ENCODE measurements around the gene MMP23B. TPM values are rescaled to one million over a fixed set of nuclear protein-coding genes. Genes with fewer than 3 reads are reported as not detected.
A peak's percentile ranks its signal among the peaks of the same experiment; 100 is the strongest.

Gene MMP23B
- polyA plus RNA-seq, 2 of the 4 experiments (the other 2 are of a cell fraction): 1.0 TPM; not detected in 1

GRCh38 chr1:1602304-1602967, 29.5 kb upstream of the MMP23B start:
- TF ChIP-seq RCOR1 (IDR thresholded peaks at IDR 0.05; ENCODE audit: low read depth, low read length): no peak
- TF ChIP-seq, protein P1, sequence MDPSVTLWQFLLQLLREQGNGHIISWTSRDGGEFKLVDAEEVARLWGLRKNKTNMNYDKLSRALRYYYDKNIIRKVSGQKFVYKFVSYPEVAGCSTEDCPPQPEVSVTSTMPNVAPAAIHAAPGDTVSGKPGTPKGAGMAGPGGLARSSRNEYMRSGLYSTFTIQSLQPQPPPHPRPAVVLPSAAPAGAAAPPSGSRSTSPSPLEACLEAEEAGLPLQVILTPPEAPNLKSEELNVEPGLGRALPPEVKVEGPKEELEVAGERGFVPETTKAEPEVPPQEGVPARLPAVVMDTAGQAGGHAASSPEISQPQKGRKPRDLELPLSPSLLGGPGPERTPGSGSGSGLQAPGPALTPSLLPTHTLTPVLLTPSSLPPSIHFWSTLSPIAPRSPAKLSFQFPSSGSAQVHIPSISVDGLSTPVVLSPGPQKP (IDR thresholded peaks at IDR 0.05; ENCODE audit: low read depth, low read length): no peak
- TF ChIP-seq, protein P2, sequence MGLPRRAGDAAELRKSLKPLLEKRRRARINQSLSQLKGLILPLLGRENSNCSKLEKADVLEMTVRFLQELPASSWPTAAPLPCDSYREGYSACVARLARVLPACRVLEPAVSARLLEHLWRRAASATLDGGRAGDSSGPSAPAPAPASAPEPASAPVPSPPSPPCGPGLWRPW (IDR thresholded peaks at IDR 0.05): no peak
- TF ChIP-seq ZFP36 (IDR thresholded peaks at IDR 0.05; ENCODE audit: borderline replicate concordance, partially characterized antibody): no peak
- TF ChIP-seq, protein P3, sequence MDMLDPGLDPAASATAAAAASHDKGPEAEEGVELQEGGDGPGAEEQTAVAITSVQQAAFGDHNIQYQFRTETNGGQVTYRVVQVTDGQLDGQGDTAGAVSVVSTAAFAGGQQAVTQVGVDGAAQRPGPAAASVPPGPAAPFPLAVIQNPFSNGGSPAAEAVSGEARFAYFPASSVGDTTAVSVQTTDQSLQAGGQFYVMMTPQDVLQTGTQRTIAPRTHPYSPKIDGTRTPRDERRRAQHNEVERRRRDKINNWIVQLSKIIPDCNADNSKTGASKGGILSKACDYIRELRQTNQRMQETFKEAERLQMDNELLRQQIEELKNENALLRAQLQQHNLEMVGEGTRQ (IDR thresholded peaks at IDR 0.05): no peak
- no peak for TF ChIP-seq JUNB (IDR thresholded peaks at IDR 0.05)
- no peak for TF ChIP-seq CHD2 (IDR thresholded peaks at IDR 0.05; ENCODE audit: low read length, partially characterized antibody)
- TF ChIP-seq FOSL2 (IDR thresholded peaks at IDR 0.05): no peak
- TF ChIP-seq FOSL2 (CRISPR knock-in tag; IDR thresholded peaks at IDR 0.05): no peak
- no peak for TF ChIP-seq HOXB13 (CRISPR knock-in tag; IDR thresholded peaks at IDR 0.05; ENCODE audit: low read depth)
- TF ChIP-seq SREBF2 (IDR thresholded peaks at IDR 0.05): no peak
- no peak for TF ChIP-seq MYC (IDR thresholded peaks at IDR 0.05; ENCODE audit: borderline replicate concordance, low read length)
- TF ChIP-seq PBX3 (IDR thresholded peaks at IDR 0.05): no peak
- no peak for TF ChIP-seq NPAS2 (CRISPR knock-in tag; IDR thresholded peaks at IDR 0.05; ENCODE audit: borderline replicate concordance)
- no peak for TF ChIP-seq HOXB5 (CRISPR knock-in tag; IDR thresholded peaks at IDR 0.05)
- no peak for TF ChIP-seq KDM1A (IDR thresholded peaks at IDR 0.05; ENCODE audit: low read depth)
- no peak for TF ChIP-seq KDM5A (IDR thresholded peaks at IDR 0.05)
- no peak for TF ChIP-seq EHF (CRISPR knock-in tag; IDR thresholded peaks at IDR 0.05)
- no peak for TF ChIP-seq ZC3H11A (IDR thresholded peaks at IDR 0.05)
- H3K4me2 ChIP-seq: no peak overlapping the region
- no peak for FAIRE-seq
- H3K9me3 ChIP-seq: no peaks in the 10 kb centered on the region
- no peak overlapping the region for H3K4me3 ChIP-seq
- 54% methylated on average over 17 of the region's 18 CpGs for WGBS (ENCODE audit: missing lambda C conversion rate)
- no peak overlapping the region for H3K27ac ChIP-seq
- no peak for ATAC-seq
- ChIA-PET CTCF (interaction anchor here (0.9 kb wide), 1 partner anchor 10 kb away, joined by 3 read pairs; no protein-coding TSS in a partner anchor), POLR2A (interaction anchor here (0.6 to 0.8 kb wide), 2 partner anchors 13 to 30 kb away, joined by 3 to 4 read pairs; partner anchors contain the start of gene MIB2)
- DNase-seq (ENCODE audit: low read depth in 1 of 2, low spot score in 1 of 2): no peak
- H3K4me1 ChIP-seq: peaks cover 7% of the 10 kb centered on the region

- WGBS (ENCODE audit: missing lambda C conversion rate): 24% methylated on average over 3 of the region's 13 CpGs
- no peak for FAIRE-seq
- TF ChIP-seq KDM1A (IDR thresholded peaks at IDR 0.05; ENCODE audit: low read depth) (no peak), POLR2AphosphoS2 (conservative IDR thresholded peaks at IDR 0.05; ENCODE audit: low read length) (no peak), FOXS1 (CRISPR knock-in tag; IDR thresholded peaks at IDR 0.05) (no peak), RCOR1 (IDR thresholded peaks at IDR 0.05; ENCODE audit: low read depth, low read length) (no peak), ESRRA (IDR thresholded peaks at IDR 0.05; ENCODE audit: borderline replicate concordance, low read length) (no peak), BHLHE40 (IDR thresholded peaks at IDR 0.05; ENCODE audit: low read depth, low read length) (no peak), HMGXB4 (CRISPR knock-in tag; IDR thresholded peaks at IDR 0.05; ENCODE audit: borderline replicate concordance) (no peak), NFE2L2 (conservative IDR thresholded peaks at IDR 0.05; ENCODE audit: low read length) (no peak), NPAS2 (CRISPR knock-in tag; IDR thresholded peaks at IDR 0.05; ENCODE audit: borderline replicate concordance) (no peak), BCL3 (IDR thresholded peaks at IDR 0.05) (no peak), GATA3 (IDR thresholded peaks at IDR 0.05; ENCODE audit: borderline replicate concordance) (no peak), HOXB5 (CRISPR knock-in tag; IDR thresholded peaks at IDR 0.05) (no peak), HOXB13 (CRISPR knock-in tag; IDR thresholded peaks at IDR 0.05; ENCODE audit: low read depth) (no peak), RAD21 (conservative IDR thresholded peaks at IDR 0.05 in 1 of 2, IDR thresholded peaks at IDR 0.05 in 1 of 2) (no peak), HEYL (CRISPR knock-in tag; IDR thresholded peaks at IDR 0.05) (no peak), HDAC2 (IDR thresholded peaks at IDR 0.05) (no peak)
- TF ChIP-seq, protein P2 (IDR thresholded peaks at IDR 0.05): no peak
These were observed 28.9 kb upstream of the MMP23B start for GRCh38 chr1:1602968-1603506.

More at GRCh38 chr1:1602968-1603506, 28.9 kb upstream of the MMP23B start:
- POLR2A ChIA-PET: interaction anchor here (0.6 kb wide), 1 partner anchor 30 kb away, joined by 4 read pairs; no protein-coding TSS in a partner anchor
- no peak overlapping the region for H3K27ac ChIP-seq
- H3K9me3 ChIP-seq: no peaks in the 10 kb centered on the region
- CTCF ChIA-PET: interaction anchor here (0.9 kb wide), 1 partner anchor 11 kb away, joined by 3 read pairs; no protein-coding TSS in a partner anchor
- no peak overlapping the region for H3K4me2 ChIP-seq
- no peak overlapping the region for H3K4me3 ChIP-seq
- ATAC-seq (peak; percentile 5 to 26; a peak in 3 of 6 replicates), DNase-seq (ENCODE audit: low read depth in 1 of 2, low spot score in 1 of 2) (no peak)
- peaks cover under 1% of the 10 kb centered on the region; the same call in 1 of the 3 replicates for H3K4me1 ChIP-seq
